HCT116 (cell line): ENCODE results near the gene PMPCB. TPM values are rescaled to one million over a fixed set of nuclear protein-coding genes. Genes with fewer than 3 reads are reported as not detected.

Experiments
- ATAC-seq: fragments of 200-7000 bp; cut with Tn5 transposase; 2 replicates; pipeline ENCODE4 v1.9.1; 2020; ENCODE audit warnings: mild to moderate bottlenecking, moderate library complexity
- BruUV-seq: library from RNA; stranded (reverse); fragments of 400-500 nt; replicated peaks from 2 replicates; lab custom pipeline; 2021; lab: Mats Ljungman, UMichigan
- CTCF ChIA-PET: fragments of 300-600 bp; sonication (Branson Sonifier 250); formaldehyde crosslinking; loops from one replicate; lab custom pipeline; 2021; ENCODE audit warnings: antibody characterized with exemption; lab: Charles Lee
- POLR2A ChIA-PET: fragments of 300-600, 350-600 bp; sonication (Branson Sonifier 250); formaldehyde crosslinking; loops from one replicate; lab custom pipeline; 2021; ENCODE audit warnings: antibody characterized with exemption; lab: Charles Lee
- RAD21 ChIA-PET, 2 experiments: fragments of 300-600 bp; sonication (Branson Sonifier 250); formaldehyde crosslinking; loops; one replicate each; lab custom pipeline; 2023; ENCODE audit warnings: low total read pairs in 2 of 2; ENCODE audit not compliant: uncharacterized antibody in 2 of 2, unreplicated experiment in 2 of 2, low non-redundant PET in 1 of 2; lab: Charles Lee
- DNase-seq: peaks from one replicate; pipeline ENCODE4 v3.0.0-alpha.2; 2010; ENCODE audit warnings: low read depth, low spot score
- H2AFZ ChIP-seq: fragments of 200-600 bp; shearing (Covaris generic), sonication (generic); 2 replicates; pipeline ENCODE4 v1.6.1; 2017; ENCODE audit warnings: low read depth, mixed run types, mixed read lengths, antibody characterized with exemption, low read length; ENCODE audit not compliant: poor library complexity, severe bottlenecking
- H3K27ac ChIP-seq: 2 replicates; pipeline ENCODE4 v1.5.1; 2012; ENCODE audit warnings: low read depth, low read length
- H3K27me3 ChIP-seq: fragments of 200-600 bp; sonication (generic); 2 replicates; pipeline ENCODE4 v1.6.1; 2016; ENCODE audit warnings: mixed run types, low read length, mixed read lengths; ENCODE audit not compliant: insufficient read depth
- H3K36me3 ChIP-seq, 2 experiments: fragments of 200-500 bp in 1 of 2; fragments of 200-600 bp in 1 of 2; sonication (Bioruptor generic) in 1 of 2; sonication (generic) in 1 of 2; 2 replicates each; pipeline versions ENCODE4 v1.5.1 to v1.6.1; 2014 to 2016; ENCODE audit warnings: low read length in 2 of 2, inconsistent platforms in 1 of 2, mixed read lengths in 1 of 2, mixed run types in 1 of 2; ENCODE audit not compliant: insufficient read depth in 2 of 2, control insufficient read depth in 1 of 2
- H3K4me1 ChIP-seq, 2 experiments: fragments of 200-600 bp in 1 of 2; sonication (generic) in 1 of 2; 2 replicates each; pipeline versions ENCODE4 v1.5.1 to v1.6.1; 2012 to 2017; ENCODE audit warnings: low read length in 2 of 2, inconsistent platforms in 1 of 2, mild to moderate bottlenecking in 1 of 2, mixed read lengths in 1 of 2, mixed run types in 1 of 2, moderate library complexity in 1 of 2; ENCODE audit not compliant: insufficient read depth in 2 of 2, control insufficient read depth in 1 of 2
- H3K4me2 ChIP-seq: fragments of 200-600 bp; sonication (generic); 2 replicates; pipeline ENCODE4 v1.6.1; 2017; ENCODE audit warnings: mixed run types, low read length, mixed read lengths
- H3K4me3 ChIP-seq, 2 experiments: fragments of 200-600 bp in 1 of 2; sonication (generic) in 1 of 2; replicated peaks in 1 of 2; 2 replicates each; pipeline ENCODE4 v1.5.1; 2011 to 2016; ENCODE audit warnings: low read length in 2 of 2, control low read depth in 1 of 2, low read depth in 1 of 2, mild to moderate bottlenecking in 1 of 2, mixed read lengths in 1 of 2, mixed run types in 1 of 2
- H3K79me2 ChIP-seq: fragments of 200-600 bp; sonication (generic); 2 replicates; pipeline ENCODE4 v1.6.1; 2017; ENCODE audit warnings: mild to moderate bottlenecking, mixed run types, low read length, moderate library complexity, mixed read lengths; ENCODE audit not compliant: insufficient read depth
- H3K9ac ChIP-seq: fragments of 200-600 bp; sonication (generic); 2 replicates; pipeline ENCODE4 v1.6.1; 2016; ENCODE audit warnings: low read length, mixed read lengths
- H3K9me2 ChIP-seq: fragments of 200-600 bp; sonication (generic), shearing (Covaris generic); 2 replicates; pipeline ENCODE4 v1.6.1; 2017; ENCODE audit warnings: mixed run types, mild to moderate bottlenecking, moderate library complexity; ENCODE audit not compliant: insufficient read depth
- H3K9me3 ChIP-seq, 2 experiments: fragments of 200-500 bp in 1 of 2; fragments of 200-600 bp in 1 of 2; sonication (Bioruptor generic) in 1 of 2; sonication (generic) in 1 of 2; 2 replicates each; pipeline ENCODE4 v1.6.1; 2014 to 2017; ENCODE audit warnings: low read length in 2 of 2, mixed read lengths in 2 of 2, inconsistent platforms in 1 of 2, low read depth in 1 of 2, mild to moderate bottlenecking in 1 of 2, mixed run types in 1 of 2, moderate library complexity in 1 of 2; ENCODE audit not compliant: control insufficient read depth in 1 of 2, insufficient read depth in 1 of 2
- H4K20me1 ChIP-seq: fragments of 200-600 bp; sonication (generic), shearing (Covaris generic); 2 replicates; pipeline ENCODE4 v1.6.1; 2017; ENCODE audit warnings: mixed run types, mild to moderate bottlenecking, moderate library complexity; ENCODE audit not compliant: insufficient read depth
- CBX3 ChIP-seq: IDR thresholded peaks from 2 replicates; pipeline ENCODE4 v1.6.1; 2012; ENCODE audit warnings: low read depth
- CTCF ChIP-seq, 3 experiments: fragments of 200-600 bp in 1 of 3; sonication (generic) in 1 of 3; IDR thresholded peaks in 2 of 3; conservative IDR thresholded peaks in 1 of 3; 2 replicates each; pipeline ENCODE4 v1.5.1; 2012 to 2017; ENCODE audit warnings: low read depth in 2 of 3, low read length in 2 of 3, antibody characterized with exemption in 1 of 3, borderline replicate concordance in 1 of 3, control low read depth in 1 of 3, mild to moderate bottlenecking in 1 of 3, mixed read lengths in 1 of 3, mixed run types in 1 of 3, moderate library complexity in 1 of 3; ENCODE audit not compliant: insufficient read depth in 1 of 3
- EGR1 ChIP-seq: IDR thresholded peaks from 2 replicates; pipeline ENCODE4 v1.6.1; 2012; ENCODE audit warnings: low read depth
- ELF1 ChIP-seq: IDR thresholded peaks from 2 replicates; pipeline ENCODE4 v1.6.1; 2012; ENCODE audit warnings: low read depth, borderline replicate concordance
- EZH2 ChIP-seq: fragments of 200-600 bp; sonication (generic); IDR thresholded peaks from 2 replicates; pipeline ENCODE4 v1.6.1; 2017; ENCODE audit warnings: antibody characterized with exemption, mixed run types
- EZH2phosphoT487 ChIP-seq: fragments of 200-600 bp; IDR thresholded peaks from 2 replicates; pipeline ENCODE4 v1.6.1; 2018; ENCODE audit warnings: antibody characterized with exemption, borderline replicate concordance
- FOSL1 ChIP-seq: IDR thresholded peaks from 2 replicates; pipeline ENCODE4 v1.6.1; 2012; ENCODE audit warnings: low read depth
- JUND ChIP-seq: IDR thresholded peaks from 2 replicates; pipeline ENCODE4 v1.6.1; 2012
- POLR2AphosphoS5 ChIP-seq: IDR thresholded peaks from 2 replicates; pipeline ENCODE4 v1.6.1; 2011; ENCODE audit warnings: mild to moderate bottlenecking, low read depth, low read length, moderate library complexity
- RAD21 ChIP-seq: IDR thresholded peaks from 2 replicates; pipeline ENCODE4 v1.6.1; 2012; ENCODE audit warnings: low read depth, mild to moderate bottlenecking
- REST ChIP-seq: IDR thresholded peaks from 2 replicates; pipeline ENCODE4 v1.6.1; 2012; ENCODE audit warnings: low read depth
- SP1 ChIP-seq: IDR thresholded peaks from 2 replicates; pipeline ENCODE4 v1.6.1; 2012; ENCODE audit warnings: low read depth
- TCF7L2 ChIP-seq: IDR thresholded peaks from 2 replicates; pipeline ENCODE4 v1.7.0; 2011; ENCODE audit warnings: borderline replicate concordance, inconsistent platforms; ENCODE audit not compliant: insufficient read depth, insufficient read length; ENCODE audit errors: extremely low read depth
- YY1 ChIP-seq: IDR thresholded peaks from 2 replicates; pipeline ENCODE4 v1.6.1; 2011; ENCODE audit warnings: low read length, low read depth, moderate library complexity, mild to moderate bottlenecking; ENCODE audit not compliant: insufficient replicate concordance; ENCODE audit errors: extremely low read depth
- ZFX ChIP-seq: fragments of 450-650 bp; IDR thresholded peaks from 2 replicates; pipeline ENCODE4 v1.6.1; 2017
- ZNF274 ChIP-seq: fragments of 200-500 bp; sonication (Bioruptor generic); IDR thresholded peaks from 2 replicates; pipeline ENCODE4 v1.6.1; 2014; ENCODE audit warnings: mild to moderate bottlenecking, low read depth, low read length, inconsistent platforms
- intact Hi-C: fragments of 100-400 bp; cut with micrococcal nuclease; formaldehyde crosslinking; loops from 2 replicates; pipeline ENCODE4 v1.10.0; 2022
- total RNA-seq: library from RNA; stranded (reverse); gene quantifications from one replicate; pipeline ENCODE4 v1.2.1, GENCODE V29; 2021; ENCODE audit not compliant: unreplicated experiment
- TF ChIP-seq, protein P1 (sequence below): IDR thresholded peaks from 2 replicates; pipeline ENCODE4 v1.6.1; 2012
- TF ChIP-seq, protein P2 (sequence below): IDR thresholded peaks from 2 replicates; pipeline ENCODE4 v1.6.1; 2012
- TF ChIP-seq, protein P3 (sequence below): IDR thresholded peaks from 2 replicates; pipeline ENCODE4 v1.6.1; 2011; ENCODE audit warnings: mild to moderate bottlenecking, low read length, moderate library complexity; ENCODE audit not compliant: insufficient replicate concordance; ENCODE audit errors: extremely low read depth

Gene PMPCB
- total RNA-seq, 1 experiment from 2014 or later = 73.9 TPM

- peak within 1 kb of the TSS; percentile 95 to 97 for H3K4me3 ChIP-seq
- no peaks in the 10 kb centered on the region for H3K9me2 ChIP-seq
- RAD21 ChIA-PET = no interaction called here
- DNase-seq (peak; percentile 90), ATAC-seq (peak; percentile 85)
- H3K9me3 ChIP-seq = no peaks in the 10 kb centered on the region
- H3K79me2 ChIP-seq = peaks cover 77% of the 10 kb centered on the region
- H3K27ac ChIP-seq = peak within 1 kb of the TSS; percentile 74
- H4K20me1 ChIP-seq = no peaks in the 10 kb centered on the region
- H3K27me3 ChIP-seq = no peaks in the 10 kb centered on the region
- no TSS peak for BruUV-seq
- POLR2A ChIA-PET = no interaction called here
- peak within 1 kb of the TSS; percentile 99 for H2AFZ ChIP-seq
- H3K9ac ChIP-seq = peak within 1 kb of the TSS; percentile 98
- intact Hi-C loops = no loop called here
- H3K4me2 ChIP-seq = peak within 1 kb of the TSS; percentile 90
- CTCF ChIA-PET = no interaction called here
- H3K36me3 ChIP-seq = peaks cover 19 to 21% of the 10 kb centered on the region in 2 experiments
- H3K4me1 ChIP-seq = peaks cover 18 to 22% of the 10 kb centered on the region in 2 experiments
- TF ChIP-seq TCF7L2 (peak; percentile 56), ZFX (peak; percentile 44; the same call in 1 of the 2 replicates), ELF1 (peak; percentile 91), EZH2 (no peak), EGR1 (peak; percentile 95), EZH2phosphoT487 (no peak), ZNF274 (no peak), SP1 (peak; percentile 86), CBX3 (peak; percentile 99), JUND (peak; percentile 43; the same call in 1 of the 2 replicates), FOSL1 (peak; percentile 27), POLR2AphosphoS5 (peak; percentile 95), RAD21 (no peak), CTCF (IDR thresholded peaks at IDR 0.05 in 2 of 3, conservative IDR thresholded peaks at IDR 0.05 in 1 of 3; ENCODE audit: borderline replicate concordance in 1 of 3, insufficient read depth in 1 of 3, low read depth in 2 of 3, low read length in 2 of 3) (no peak), YY1 (peak; percentile 85), REST (no peak)
- TF ChIP-seq, protein P1, sequence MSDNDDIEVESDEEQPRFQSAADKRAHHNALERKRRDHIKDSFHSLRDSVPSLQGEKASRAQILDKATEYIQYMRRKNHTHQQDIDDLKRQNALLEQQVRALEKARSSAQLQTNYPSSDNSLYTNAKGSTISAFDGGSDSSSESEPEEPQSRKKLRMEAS = peak; percentile 97
- TF ChIP-seq, protein P2, sequence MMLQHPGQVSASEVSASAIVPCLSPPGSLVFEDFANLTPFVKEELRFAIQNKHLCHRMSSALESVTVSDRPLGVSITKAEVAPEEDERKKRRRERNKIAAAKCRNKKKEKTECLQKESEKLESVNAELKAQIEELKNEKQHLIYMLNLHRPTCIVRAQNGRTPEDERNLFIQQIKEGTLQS = no peak
- TF ChIP-seq, protein P3, sequence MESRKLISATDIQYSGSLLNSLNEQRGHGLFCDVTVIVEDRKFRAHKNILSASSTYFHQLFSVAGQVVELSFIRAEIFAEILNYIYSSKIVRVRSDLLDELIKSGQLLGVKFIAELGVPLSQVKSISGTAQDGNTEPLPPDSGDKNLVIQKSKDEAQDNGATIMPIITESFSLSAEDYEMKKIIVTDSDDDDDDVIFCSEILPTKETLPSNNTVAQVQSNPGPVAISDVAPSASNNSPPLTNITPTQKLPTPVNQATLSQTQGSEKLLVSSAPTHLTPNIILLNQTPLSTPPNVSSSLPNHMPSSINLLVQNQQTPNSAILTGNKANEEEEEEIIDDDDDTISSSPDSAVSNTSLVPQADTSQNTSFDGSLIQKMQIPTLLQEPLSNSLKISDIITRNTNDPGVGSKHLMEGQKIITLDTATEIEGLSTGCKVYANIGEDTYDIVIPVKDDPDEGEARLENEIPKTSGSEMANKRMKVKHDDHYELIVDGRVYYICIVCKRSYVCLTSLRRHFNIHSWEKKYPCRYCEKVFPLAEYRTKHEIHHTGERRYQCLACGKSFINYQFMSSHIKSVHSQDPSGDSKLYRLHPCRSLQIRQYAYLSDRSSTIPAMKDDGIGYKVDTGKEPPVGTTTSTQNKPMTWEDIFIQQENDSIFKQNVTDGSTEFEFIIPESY = no peak
Observed at GRCh38 chr7:103344453-103345149, 47.4 kb downstream of the PMPCB start, which contains the start of gene DNAJC2. Gene DNAJC2, minus strand, starts transcription at chr7:103344767. Its CDS starts 145 bp downstream, at chr7:103344622.
